SJCRH30 (cell line): ENCODE results near the gene SENP6. TPM values are rescaled to one million over a fixed set of nuclear protein-coding genes. Genes with fewer than 3 reads are reported as not detected.

Source experiments
- DNase-seq, 2 experiments: peaks; one replicate each; pipeline ENCODE4 v3.0.0-alpha.2; 2015 to 2020
- H3K27ac ChIP-seq: fragments of 250-450 bp; sonication (Bioruptor Pico); 2 replicates; pipeline ENCODE4 v1.5.1; 2020; ENCODE audit warnings: mild to moderate bottlenecking, moderate library complexity
- H3K27me3 ChIP-seq: fragments of 250-450 bp; sonication (Bioruptor Pico); 2 replicates; pipeline ENCODE4 v1.5.1; 2020; ENCODE audit warnings: mild to moderate bottlenecking, moderate library complexity
- H3K36me3 ChIP-seq: fragments of 250-450 bp; sonication (Bioruptor Pico); 2 replicates; pipeline ENCODE4 v1.5.1; 2020; ENCODE audit warnings: mild to moderate bottlenecking, moderate library complexity
- H3K4me1 ChIP-seq: fragments of 250-450 bp; sonication (Bioruptor Pico); 2 replicates; pipeline ENCODE4 v1.5.1; 2020; ENCODE audit warnings: mild to moderate bottlenecking, moderate library complexity
- H3K4me3 ChIP-seq: fragments of 250-450 bp; sonication (Bioruptor Pico); 2 replicates; pipeline ENCODE4 v1.5.1; 2020; ENCODE audit warnings: mild to moderate bottlenecking, moderate library complexity
- H3K9me3 ChIP-seq: fragments of 250-450 bp; sonication (Bioruptor Pico); replicated peaks from 2 replicates; pipeline ENCODE4 v1.5.1; 2020; ENCODE audit warnings: mild to moderate bottlenecking, moderate library complexity
- total RNA-seq: library from RNA; depleted of rRNA; stranded (reverse); fragments of >200 nt; shearing (Covaris generic); gene quantifications from 2 replicates; pipeline ENCODE4 v1.2.3, GENCODE V29; 2014

SENP6 gene
- total RNA-seq, 1 experiment from 2014 or later, result 78.1 TPM

- H3K27ac ChIP-seq, result no peak overlapping the region
- DNase-seq, result no peak
- no peaks in the 10 kb centered on the region for H3K36me3 ChIP-seq
- no peaks in the 10 kb centered on the region for H3K27me3 ChIP-seq
- no peak overlapping the region for H3K4me3 ChIP-seq
- no peaks in the 10 kb centered on the region for H3K9me3 ChIP-seq
- H3K4me1 ChIP-seq, result no peaks in the 10 kb centered on the region
Measured at GRCh38 chr6:75735491-75736186, 134.0 kb downstream of the SENP6 start.

DNA sequence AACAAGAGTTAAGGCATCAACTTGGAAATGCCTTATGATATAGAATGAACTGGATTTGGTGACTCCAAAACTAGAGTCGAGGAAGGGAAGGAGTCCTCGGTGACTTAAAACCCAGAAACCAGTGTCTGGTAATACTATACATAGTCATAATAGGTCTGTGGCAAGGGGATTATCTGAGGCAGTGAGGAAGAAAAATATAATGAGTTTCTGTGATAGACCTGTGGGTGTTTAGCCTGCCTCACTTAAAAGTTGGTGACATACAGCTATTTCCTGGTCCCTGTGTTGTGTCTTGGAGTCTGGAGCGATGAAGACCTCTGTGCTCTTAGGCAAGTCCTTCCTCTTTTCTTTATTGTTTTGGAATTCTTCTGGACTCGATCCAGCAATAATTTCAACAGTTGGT is 142.3 kb downstream of the SENP6 start:
- H3K27ac ChIP-seq, result no peak overlapping the region
- no peaks in the 10 kb centered on the region for H3K9me3 ChIP-seq
- H3K36me3 ChIP-seq, result no peaks in the 10 kb centered on the region
- DNase-seq, result no peak
- no peaks in the 10 kb centered on the region; the same call in 1 of the 2 replicates for H3K4me1 ChIP-seq
- no peak overlapping the region for H3K4me3 ChIP-seq
- H3K27me3 ChIP-seq, result no peaks in the 10 kb centered on the region

- H3K4me3 ChIP-seq, result no peak overlapping the region
- DNase-seq, result no peak
- no peaks in the 10 kb centered on the region for H3K36me3 ChIP-seq
- no peaks in the 10 kb centered on the region for H3K27me3 ChIP-seq
- no peaks in the 10 kb centered on the region for H3K9me3 ChIP-seq
- no peaks in the 10 kb centered on the region; the same call in 1 of the 2 replicates for H3K4me1 ChIP-seq
- H3K27ac ChIP-seq, result no peak overlapping the region
Measured at GRCh38 chr6:75745404-75745803, 143.7 kb downstream of the SENP6 start.

GRCh38 chr6:75746221-75746620 is 144.5 kb downstream of the SENP6 start:
- Histone ChIP-seq H3K27me3 (no peaks in the 10 kb centered on the region), H3K36me3 (no peaks in the 10 kb centered on the region), H3K9me3 (no peaks in the 10 kb centered on the region), H3K27ac (no peak overlapping the region), H3K4me3 (no peak overlapping the region), H3K4me1 (no peaks in the 10 kb centered on the region; the same call in 1 of the 2 replicates)
- DNase-seq, result peak in 1 of 2 experiments; percentile 47

DNA sequence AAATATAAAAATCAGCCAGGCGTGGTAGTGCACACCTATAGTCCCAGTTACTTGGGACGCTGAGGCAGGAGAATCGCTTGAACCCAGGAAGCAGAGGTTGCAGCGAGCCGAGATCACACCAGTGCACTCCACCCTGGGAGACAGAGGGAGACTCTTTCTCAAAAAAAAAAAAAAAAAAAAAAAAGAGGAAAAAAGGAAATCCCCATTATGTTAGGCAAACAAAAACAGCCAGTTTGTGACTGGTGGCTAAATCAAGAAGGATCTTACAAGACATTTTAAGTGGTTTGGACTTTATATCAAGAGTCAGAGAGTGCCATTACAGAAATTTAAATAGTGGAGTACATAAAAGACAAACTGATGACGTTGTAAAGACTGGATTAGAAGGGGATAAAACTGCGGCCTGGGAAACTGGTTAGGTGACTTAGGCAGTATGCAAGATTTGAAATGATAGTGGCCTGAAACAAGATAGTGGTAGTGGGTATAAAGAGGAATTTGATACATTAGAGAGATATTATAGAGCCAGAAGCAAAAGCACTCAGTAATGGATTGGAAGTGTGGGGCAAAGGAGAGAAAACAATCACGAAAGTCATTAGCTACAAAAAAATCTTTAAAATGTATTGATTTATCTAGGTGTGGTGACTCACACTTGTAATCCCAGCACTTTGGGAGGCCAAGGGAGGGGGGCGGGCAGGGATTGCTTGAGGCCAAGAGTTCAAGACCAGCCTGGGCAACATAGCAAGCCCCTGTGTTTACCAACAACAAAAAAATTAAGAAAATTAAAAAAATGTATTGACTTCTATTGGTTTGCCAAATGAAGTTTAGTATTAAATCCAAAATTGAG is 145.7 kb downstream of the SENP6 start:
- no peak for DNase-seq
- Histone ChIP-seq H3K9me3 (no peaks in the 10 kb centered on the region), H3K4me3 (no peak overlapping the region), H3K4me1 (no peaks in the 10 kb centered on the region; the same call in 1 of the 2 replicates), H3K27ac (no peak overlapping the region), H3K27me3 (no peaks in the 10 kb centered on the region), H3K36me3 (no peaks in the 10 kb centered on the region)

GRCh38 chr6:75748003-75748742 is 146.5 kb downstream of the SENP6 start:
- peak overlapping the region; percentile 92 for H3K4me3 ChIP-seq
- H3K36me3 ChIP-seq, result no peaks in the 10 kb centered on the region
- no peak for DNase-seq
- no peaks in the 10 kb centered on the region; the same call in 1 of the 2 replicates for H3K4me1 ChIP-seq
- H3K9me3 ChIP-seq, result no peaks in the 10 kb centered on the region
- H3K27me3 ChIP-seq, result no peaks in the 10 kb centered on the region
- peak overlapping the region; percentile 54 for H3K27ac ChIP-seq

- H3K4me3 ChIP-seq, result peak within 1 kb of the TSS; percentile 92
- H3K4me1 ChIP-seq, result no peaks in the 10 kb centered on the region; the same call in 1 of the 2 replicates
- H3K27me3 ChIP-seq, result no peaks in the 10 kb centered on the region
- no peaks in the 10 kb centered on the region for H3K9me3 ChIP-seq
- peak; percentile 58 to 69 for DNase-seq
- H3K27ac ChIP-seq, result peak within 1 kb of the TSS; percentile 54
- no peaks in the 10 kb centered on the region for H3K36me3 ChIP-seq
Measured at GRCh38 chr6:75748743-75749538, 147.3 kb downstream of the SENP6 start, which contains the start of gene MYO6. TSS of gene MYO6 (plus strand) at chr6:75749239. CDS start at chr6:75817548, 68,309 bp downstream.

DNA sequence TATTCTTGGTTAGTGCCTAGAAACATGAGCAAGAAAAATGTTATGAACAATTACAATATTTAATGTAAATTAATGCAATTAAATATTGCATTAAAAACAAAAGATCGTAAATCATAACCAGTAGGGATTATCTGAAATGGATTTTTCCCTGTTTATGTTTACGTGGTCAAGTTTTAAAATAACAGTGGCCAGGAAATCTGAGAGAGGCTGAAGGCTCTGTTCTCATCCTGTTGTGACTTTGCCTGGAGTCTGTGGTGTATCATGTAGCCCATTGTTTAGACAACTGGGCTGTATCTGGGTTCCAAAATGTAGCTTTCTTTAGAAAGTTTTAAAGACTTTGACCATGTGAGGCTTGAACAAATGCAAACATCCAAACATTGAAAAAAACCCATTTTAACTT is 149.8 kb downstream of the SENP6 start:
- Histone ChIP-seq H3K27me3 (no peaks in the 10 kb centered on the region), H3K27ac (no peak overlapping the region), H3K9me3 (no peaks in the 10 kb centered on the region), H3K36me3 (no peaks in the 10 kb centered on the region), H3K4me1 (no peaks in the 10 kb centered on the region), H3K4me3 (no peak overlapping the region)
- peak; percentile 20 to 62 for DNase-seq

DNA sequence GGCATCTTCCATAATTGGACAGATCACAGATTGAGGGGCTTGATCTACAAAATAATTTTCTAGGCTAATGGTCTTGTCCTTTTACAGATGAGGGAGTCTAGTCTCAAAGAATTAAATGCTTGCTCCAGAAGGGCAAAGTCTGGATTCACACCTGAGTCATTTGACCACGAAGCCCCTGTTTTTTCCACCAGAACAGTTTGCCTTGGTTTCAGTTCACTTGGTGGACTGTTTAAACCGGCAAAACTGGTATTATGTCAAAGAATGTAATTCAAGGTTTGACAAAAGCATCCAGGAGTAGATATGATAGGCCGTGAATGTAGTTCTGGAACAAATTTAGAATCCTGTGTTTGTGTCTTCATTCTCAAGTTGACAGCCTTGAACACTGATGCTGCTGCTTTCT is 150.7 kb downstream of the SENP6 start:
- Histone ChIP-seq H3K4me3 (no peak overlapping the region), H3K4me1 (no peaks in the 10 kb centered on the region), H3K27me3 (no peaks in the 10 kb centered on the region), H3K27ac (no peak overlapping the region), H3K36me3 (no peaks in the 10 kb centered on the region), H3K9me3 (no peaks in the 10 kb centered on the region)
- DNase-seq, result no peak

DNA sequence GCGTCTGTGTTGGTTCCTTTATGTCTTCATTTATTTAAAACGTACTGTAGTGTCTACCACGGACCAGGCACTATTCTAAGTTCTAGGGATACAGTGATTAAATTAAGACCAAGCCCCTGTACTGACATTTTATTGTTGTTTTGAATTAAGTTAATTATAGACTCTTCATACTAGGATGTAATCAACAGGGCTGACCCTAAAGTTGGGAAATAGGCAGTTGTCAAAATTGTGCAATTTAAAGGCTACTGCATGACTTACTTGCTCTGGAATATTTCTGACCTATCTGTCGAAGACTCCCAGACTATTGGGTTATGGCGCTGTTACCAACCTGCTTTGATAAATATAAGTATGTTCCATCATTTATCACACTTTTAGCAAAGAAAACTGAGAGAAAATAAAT is 154.0 kb downstream of the SENP6 start:
- H3K9me3 ChIP-seq, result no peaks in the 10 kb centered on the region

DNA sequence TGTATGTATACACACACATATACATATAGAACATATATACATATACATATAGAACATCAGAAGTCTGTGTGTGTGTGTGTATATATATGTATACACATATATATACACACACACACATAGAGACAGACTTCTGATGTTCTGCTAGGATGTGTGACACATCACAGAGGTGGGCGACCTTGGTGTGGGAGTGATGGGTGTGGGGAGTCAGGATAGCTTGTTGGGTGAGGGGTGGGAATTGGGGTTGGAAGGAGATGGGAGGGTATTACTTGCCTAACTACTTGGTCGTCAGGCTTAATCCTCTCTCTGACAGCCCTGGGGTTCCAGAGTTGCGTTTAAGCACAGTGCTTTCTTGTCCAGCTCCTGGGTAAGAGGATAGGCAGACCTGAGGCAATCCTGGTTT is 155.6 kb downstream of the SENP6 start:
- DNase-seq, result no peak
- no peaks in the 10 kb centered on the region for H3K9me3 ChIP-seq
- H3K27me3 ChIP-seq, result no peaks in the 10 kb centered on the region
- H3K4me1 ChIP-seq, result peaks cover 9% of the 10 kb centered on the region
- H3K4me3 ChIP-seq, result no peak overlapping the region
- no peaks in the 10 kb centered on the region for H3K36me3 ChIP-seq
- H3K27ac ChIP-seq, result no peak overlapping the region

More for the DNA sequence above, 154.0 kb downstream of the SENP6 start:
- H3K4me3 ChIP-seq, result no peak overlapping the region
- DNase-seq, result no peak
- peaks cover under 1% of the 10 kb centered on the region; the same call in 1 of the 2 replicates for H3K4me1 ChIP-seq
- H3K27me3 ChIP-seq, result no peaks in the 10 kb centered on the region
- no peaks in the 10 kb centered on the region for H3K36me3 ChIP-seq
- H3K27ac ChIP-seq, result no peak overlapping the region

DNA sequence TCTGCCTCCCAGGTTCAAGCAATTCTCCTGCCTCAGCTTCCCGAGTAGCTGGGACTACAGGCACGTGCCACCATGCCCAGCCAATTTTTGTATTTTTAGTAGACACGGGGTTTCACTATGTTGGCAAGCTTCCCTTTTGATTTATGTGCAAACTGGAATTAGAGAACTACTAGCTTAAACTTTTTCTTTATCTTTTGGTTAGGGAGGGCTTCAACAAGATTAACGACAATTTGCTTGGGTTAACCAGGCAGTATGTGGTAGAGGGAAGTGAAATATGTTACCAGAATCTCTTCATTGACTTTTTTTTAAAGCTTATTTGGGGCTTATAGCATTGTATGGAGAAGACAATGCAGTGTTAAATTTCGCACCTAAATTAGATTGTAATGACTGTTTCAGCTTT is 156.4 kb downstream of the SENP6 start:
- Histone ChIP-seq H3K4me3 (no peak overlapping the region), H3K36me3 (no peaks in the 10 kb centered on the region), H3K4me1 (peaks cover 9% of the 10 kb centered on the region), H3K27ac (no peak overlapping the region), H3K27me3 (no peaks in the 10 kb centered on the region), H3K9me3 (no peaks in the 10 kb centered on the region)
- DNase-seq, result no peak

- Histone ChIP-seq H3K27me3 (no peaks in the 10 kb centered on the region), H3K4me1 (peaks cover 9% of the 10 kb centered on the region), H3K9me3 (no peaks in the 10 kb centered on the region), H3K36me3 (no peaks in the 10 kb centered on the region), H3K27ac (no peak overlapping the region), H3K4me3 (no peak overlapping the region)
- DNase-seq, result no peak
Measured at GRCh38 chr6:75759207-75759606, 157.5 kb downstream of the SENP6 start.

GRCh38 chr6:75760320-75760719 is 158.6 kb downstream of the SENP6 start:
- Histone ChIP-seq H3K9me3 (no peaks in the 10 kb centered on the region), H3K27me3 (no peaks in the 10 kb centered on the region)
- no peak for DNase-seq

More at GRCh38 chr6:75760320-75760719, 158.6 kb downstream of the SENP6 start:
- H3K4me1 ChIP-seq, result peaks cover 9% of the 10 kb centered on the region
- H3K27ac ChIP-seq, result no peak overlapping the region
- H3K36me3 ChIP-seq, result no peaks in the 10 kb centered on the region
- no peak overlapping the region for H3K4me3 ChIP-seq
